Activated T-helper 1 cell treated with anti-CD3 and anti-CD28 coated beads, Interleukin-2, amount 50 U/mL, for 16 hours (primary cell): ENCODE measurements around the gene PKP3.
"Not testable (repeated sequence)": the region's sequence is repeated elsewhere in the genome, so short reads cannot be mapped to it uniquely, and the experiment has no call there.

Experiments used
- DNase-seq, 2 donors: peaks; one replicate each; pipeline ENCODE4 v3.0.0-alpha.2; 2020; ENCODE audit warnings: low read depth in 1 of 2, low spot score in 1 of 2

Gene PKP3

GRCh38 chr11:409008-409599 is 15.1 kb downstream of the PKP3 start:
- DNase-seq: no peak

- DNase-seq: no peak
These were observed 15.8 kb downstream of the PKP3 start for GRCh38 chr11:409600-410483.

- DNase-seq: not testable (repeated sequence)
These were observed 16.7 kb downstream of the PKP3 start for GRCh38 chr11:410711-411110.

GRCh38 chr11:411520-411919 is 17.5 kb downstream of the PKP3 start:
- DNase-seq: not testable (repeated sequence)

GRCh38 chr11:412641-413119 is 18.7 kb downstream of the PKP3 start:
- DNase-seq: no peak

GRCh38 chr11:413120-414081 is 19.4 kb downstream of the PKP3 start:
- DNase-seq: no peak

GRCh38 chr11:414318-414857 is 20.4 kb downstream of the PKP3 start:
- DNase-seq: no peak

GRCh38 chr11:415640-416041 is 21.6 kb downstream of the PKP3 start:
- DNase-seq: no peak

GRCh38 chr11:416051-416756 is 22.2 kb downstream of the PKP3 start:
- DNase-seq: no peak

- DNase-seq: no peak
These were observed 23.0 kb downstream of the PKP3 start for GRCh38 chr11:416757-417621.

- DNase-seq: no peak
These were observed 23.8 kb downstream of the PKP3 start for GRCh38 chr11:417652-418342.

- no peak for DNase-seq
These were observed 24.6 kb downstream of the PKP3 start for GRCh38 chr11:418343-419247.

GRCh38 chr11:419248-420005 is 25.4 kb downstream of the PKP3 start:
- DNase-seq: no peak

GRCh38 chr11:420054-420910 is 26.3 kb downstream of the PKP3 start:
- no peak for DNase-seq

- DNase-seq: no peak
These were observed 26.9 kb downstream of the PKP3 start for GRCh38 chr11:420911-421321.

- DNase-seq: no peak
These were observed 28.2 kb downstream of the PKP3 start for GRCh38 chr11:422249-422656.
